SU-DHL-6 (cell line): Measurements from ENCODE around the gene IGSF21.

Experiments used
- H2AFZ ChIP-seq: fragments of 200-600 bp; sonication (generic); 2 replicates; pipeline ENCODE4 v1.6.1; 2014; ENCODE audit warnings: low read depth, mild to moderate bottlenecking, moderate library complexity, mixed read lengths, antibody characterized with exemption, low read length; ENCODE audit not compliant: severe bottlenecking
- H3F3A ChIP-seq: fragments of 200-600 bp; shearing (Covaris generic); 2 replicates; pipeline ENCODE4 v1.6.0; 2016; ENCODE audit warnings: antibody characterized with exemption, mild to moderate bottlenecking; ENCODE audit not compliant: insufficient read depth
- H3K27ac ChIP-seq: fragments of 200-600 bp; sonication (generic); 2 replicates; pipeline ENCODE4 v1.5.1; 2016; ENCODE audit warnings: low read depth, mild to moderate bottlenecking, low read length, moderate library complexity, mixed read lengths
- H3K27me3 ChIP-seq: fragments of 200-600 bp; sonication (generic), shearing (Covaris generic); 2 replicates; pipeline ENCODE4 v1.6.0; 2014; ENCODE audit warnings: mild to moderate bottlenecking, low read length
- H3K36me3 ChIP-seq: fragments of 200-600 bp; sonication (generic); 2 replicates; pipeline ENCODE4 v1.6.1; 2014; ENCODE audit warnings: mild to moderate bottlenecking, low read length, mixed read lengths
- H3K4me2 ChIP-seq: fragments of 300-600, 200-600 bp; shearing (Covaris generic), sonication (generic); 2 replicates; pipeline ENCODE4 v1.6.0; 2014; ENCODE audit warnings: low read length, low read depth, mild to moderate bottlenecking; ENCODE audit not compliant: poor library complexity, severe bottlenecking
- H3K4me3 ChIP-seq: fragments of 200-600 bp; sonication (generic); 2 replicates; pipeline ENCODE4 v1.5.1; 2014; ENCODE audit warnings: antibody characterized with exemption, low read length, mild to moderate bottlenecking, mixed read lengths; ENCODE audit not compliant: insufficient read depth, poor library complexity, severe bottlenecking
- H3K79me2 ChIP-seq: fragments of 200-600 bp; sonication (generic); 2 replicates; pipeline ENCODE4 v1.6.1; 2014; ENCODE audit warnings: mild to moderate bottlenecking, low read length, moderate library complexity; ENCODE audit not compliant: insufficient read depth
- H3K9ac ChIP-seq: fragments of 200-600 bp; sonication (generic); 2 replicates; pipeline ENCODE4 v1.7.0; 2014; ENCODE audit warnings: mild to moderate bottlenecking, low read length
- H3K9me2 ChIP-seq: fragments of 200-600 bp; sonication (generic); replicated peaks from 2 replicates; pipeline ENCODE4 v1.6.1; 2014; ENCODE audit warnings: low read length; ENCODE audit not compliant: insufficient read depth
- H3K9me3 ChIP-seq: fragments of 200-600 bp; sonication (generic); 2 replicates; pipeline ENCODE4 v1.6.1; 2014; ENCODE audit warnings: low read length, mixed read lengths; ENCODE audit not compliant: insufficient read depth
- H4K20me1 ChIP-seq: fragments of 200-600 bp; sonication (generic); 2 replicates; pipeline ENCODE4 v1.6.1; 2014; ENCODE audit warnings: low read depth, mild to moderate bottlenecking, antibody characterized with exemption, low read length, moderate library complexity, mixed read lengths
- CTCF ChIP-seq: fragments of 200-600 bp; sonication (generic); IDR thresholded peaks from one replicate; pipeline ENCODE4 v1.5.1; 2017; ENCODE audit warnings: antibody characterized with exemption, mild to moderate bottlenecking, low read length, moderate library complexity; ENCODE audit not compliant: insufficient read depth, poor library complexity, severe bottlenecking
- EZH2phosphoT487 ChIP-seq: fragments of 200-600 bp; sonication (generic), shearing (Covaris generic); conservative IDR thresholded peaks from 2 replicates; pipeline ENCODE4 v1.6.1; 2018; ENCODE audit warnings: mild to moderate bottlenecking, antibody characterized with exemption, low read length, moderate library complexity, mixed read lengths

IGSF21 gene

GRCh38 chr1:18111605-18112297 is 4.2 kb downstream of the IGSF21 start:
- Histone ChIP-seq H3K79me2 (no peaks in the 10 kb centered on the region), H3K27me3 (no peaks in the 10 kb centered on the region), H4K20me1 (no peaks in the 10 kb centered on the region), H2AFZ (no peak overlapping the region), H3K36me3 (no peaks in the 10 kb centered on the region), H3K9me2 (no peaks in the 10 kb centered on the region), H3K27ac (no peak overlapping the region), H3K4me3 (no peak overlapping the region), H3K9ac (no peak overlapping the region), H3K9me3 (no peaks in the 10 kb centered on the region), H3K4me2 (no peak overlapping the region), H3F3A (no peaks in the 10 kb centered on the region)
- TF ChIP-seq CTCF: no peak
- TF ChIP-seq EZH2phosphoT487: no peak

- Histone ChIP-seq H3K9me3 (no peaks in the 10 kb centered on the region), H3K4me3 (no peak overlapping the region), H3K27me3 (no peaks in the 10 kb centered on the region), H3K79me2 (no peaks in the 10 kb centered on the region), H4K20me1 (no peaks in the 10 kb centered on the region), H3F3A (no peaks in the 10 kb centered on the region), H3K27ac (no peak overlapping the region), H2AFZ (no peak overlapping the region), H3K4me2 (no peak overlapping the region), H3K9me2 (no peaks in the 10 kb centered on the region), H3K9ac (no peak overlapping the region), H3K36me3 (no peaks in the 10 kb centered on the region)
- TF ChIP-seq CTCF (no peak), EZH2phosphoT487 (no peak)
These were observed 5.0 kb downstream of the IGSF21 start for GRCh38 chr1:18112611-18113010.

GRCh38 chr1:18114726-18115410 is 7.3 kb downstream of the IGSF21 start:
- H3K9ac ChIP-seq: no peak overlapping the region
- no peaks in the 10 kb centered on the region for H3K9me2 ChIP-seq
- H3K4me3 ChIP-seq: no peak overlapping the region
- H3K27me3 ChIP-seq: no peaks in the 10 kb centered on the region
- no peak overlapping the region for H3K27ac ChIP-seq
- H3K79me2 ChIP-seq: no peaks in the 10 kb centered on the region
- H4K20me1 ChIP-seq: no peaks in the 10 kb centered on the region
- H3K9me3 ChIP-seq: no peaks in the 10 kb centered on the region
- no peaks in the 10 kb centered on the region for H3F3A ChIP-seq
- H3K36me3 ChIP-seq: no peaks in the 10 kb centered on the region
- H3K4me2 ChIP-seq: no peak overlapping the region
- TF ChIP-seq CTCF: no peak
- TF ChIP-seq EZH2phosphoT487: no peak
- H2AFZ ChIP-seq: no peak overlapping the region
